ENCODE results near the gene SNAI1.
A peak's percentile ranks its signal among the peaks of the same experiment; 100 is the strongest.

Gene SNAI1

GRCh38 chr20:50017576-50018248 is 34.9 kb downstream of the SNAI1 start:
- no peak for ATAC-seq
- TF ChIP-seq, protein P1, sequence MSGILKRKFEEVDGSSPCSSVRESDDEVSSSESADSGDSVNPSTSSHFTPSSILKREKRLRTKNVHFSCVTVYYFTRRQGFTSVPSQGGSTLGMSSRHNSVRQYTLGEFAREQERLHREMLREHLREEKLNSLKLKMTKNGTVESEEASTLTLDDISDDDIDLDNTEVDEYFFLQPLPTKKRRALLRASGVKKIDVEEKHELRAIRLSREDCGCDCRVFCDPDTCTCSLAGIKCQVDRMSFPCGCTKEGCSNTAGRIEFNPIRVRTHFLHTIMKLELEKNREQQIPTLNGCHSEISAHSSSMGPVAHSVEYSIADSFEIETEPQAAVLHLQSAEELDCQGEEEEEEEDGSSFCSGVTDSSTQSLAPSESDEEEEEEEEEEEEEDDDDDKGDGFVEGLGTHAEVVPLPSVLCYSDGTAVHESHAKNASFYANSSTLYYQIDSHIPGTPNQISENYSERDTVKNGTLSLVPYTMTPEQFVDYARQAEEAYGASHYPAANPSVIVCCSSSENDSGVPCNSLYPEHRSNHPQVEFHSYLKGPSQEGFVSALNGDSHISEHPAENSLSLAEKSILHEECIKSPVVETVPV (CRISPR knock-in tag; IDR thresholded peaks at IDR 0.05) = no peak
- no peak for TF ChIP-seq ZNF8 (CRISPR knock-in tag; IDR thresholded peaks at IDR 0.05)
- TF ChIP-seq SNAI2 (CRISPR knock-in tag; IDR thresholded peaks at IDR 0.05) = no peak
- no peak for TF ChIP-seq ARNTL (CRISPR knock-in tag; IDR thresholded peaks at IDR 0.05; ENCODE audit: borderline replicate concordance, low read depth)
- no peak for TF ChIP-seq ISL1 (CRISPR knock-in tag; IDR thresholded peaks at IDR 0.05)
- TF ChIP-seq, protein P2, sequence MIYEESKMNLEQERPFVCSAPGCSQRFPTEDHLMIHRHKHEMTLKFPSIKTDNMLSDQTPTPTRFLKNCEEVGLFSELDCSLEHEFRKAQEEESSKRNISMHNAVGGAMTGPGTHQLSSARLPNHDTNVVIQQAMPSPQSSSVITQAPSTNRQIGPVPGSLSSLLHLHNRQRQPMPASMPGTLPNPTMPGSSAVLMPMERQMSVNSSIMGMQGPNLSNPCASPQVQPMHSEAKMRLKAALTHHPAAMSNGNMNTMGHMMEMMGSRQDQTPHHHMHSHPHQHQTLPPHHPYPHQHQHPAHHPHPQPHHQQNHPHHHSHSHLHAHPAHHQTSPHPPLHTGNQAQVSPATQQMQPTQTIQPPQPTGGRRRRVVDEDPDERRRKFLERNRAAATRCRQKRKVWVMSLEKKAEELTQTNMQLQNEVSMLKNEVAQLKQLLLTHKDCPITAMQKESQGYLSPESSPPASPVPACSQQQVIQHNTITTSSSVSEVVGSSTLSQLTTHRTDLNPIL (CRISPR knock-in tag; IDR thresholded peaks at IDR 0.05; ENCODE audit: low read depth) = no peak
- no peak for TF ChIP-seq OSR1 (CRISPR knock-in tag; IDR thresholded peaks at IDR 0.05)
- TF ChIP-seq CSDC2 (CRISPR knock-in tag; IDR thresholded peaks at IDR 0.05) = no peak
- no peak for TF ChIP-seq ESRRG (CRISPR knock-in tag; IDR thresholded peaks at IDR 0.05)
- TF ChIP-seq BACH2 (CRISPR knock-in tag; IDR thresholded peaks at IDR 0.05; ENCODE audit: borderline replicate concordance) = no peak
- TF ChIP-seq RARB (CRISPR knock-in tag; IDR thresholded peaks at IDR 0.05) = no peak
- TF ChIP-seq, protein P3, sequence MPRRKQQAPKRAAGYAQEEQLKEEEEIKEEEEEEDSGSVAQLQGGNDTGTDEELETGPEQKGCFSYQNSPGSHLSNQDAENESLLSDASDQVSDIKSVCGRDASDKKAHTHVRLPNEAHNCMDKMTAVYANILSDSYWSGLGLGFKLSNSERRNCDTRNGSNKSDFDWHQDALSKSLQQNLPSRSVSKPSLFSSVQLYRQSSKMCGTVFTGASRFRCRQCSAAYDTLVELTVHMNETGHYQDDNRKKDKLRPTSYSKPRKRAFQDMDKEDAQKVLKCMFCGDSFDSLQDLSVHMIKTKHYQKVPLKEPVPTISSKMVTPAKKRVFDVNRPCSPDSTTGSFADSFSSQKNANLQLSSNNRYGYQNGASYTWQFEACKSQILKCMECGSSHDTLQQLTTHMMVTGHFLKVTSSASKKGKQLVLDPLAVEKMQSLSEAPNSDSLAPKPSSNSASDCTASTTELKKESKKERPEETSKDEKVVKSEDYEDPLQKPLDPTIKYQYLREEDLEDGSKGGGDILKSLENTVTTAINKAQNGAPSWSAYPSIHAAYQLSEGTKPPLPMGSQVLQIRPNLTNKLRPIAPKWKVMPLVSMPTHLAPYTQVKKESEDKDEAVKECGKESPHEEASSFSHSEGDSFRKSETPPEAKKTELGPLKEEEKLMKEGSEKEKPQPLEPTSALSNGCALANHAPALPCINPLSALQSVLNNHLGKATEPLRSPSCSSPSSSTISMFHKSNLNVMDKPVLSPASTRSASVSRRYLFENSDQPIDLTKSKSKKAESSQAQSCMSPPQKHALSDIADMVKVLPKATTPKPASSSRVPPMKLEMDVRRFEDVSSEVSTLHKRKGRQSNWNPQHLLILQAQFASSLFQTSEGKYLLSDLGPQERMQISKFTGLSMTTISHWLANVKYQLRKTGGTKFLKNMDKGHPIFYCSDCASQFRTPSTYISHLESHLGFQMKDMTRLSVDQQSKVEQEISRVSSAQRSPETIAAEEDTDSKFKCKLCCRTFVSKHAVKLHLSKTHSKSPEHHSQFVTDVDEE (CRISPR knock-in tag; IDR thresholded peaks at IDR 0.05) = no peak
- TF ChIP-seq ZFP3 (CRISPR knock-in tag; IDR thresholded peaks at IDR 0.05) = no peak
- TF ChIP-seq ZNF565 (CRISPR knock-in tag; conservative IDR thresholded peaks at IDR 0.05; ENCODE audit: low read depth) = no peak

DNA sequence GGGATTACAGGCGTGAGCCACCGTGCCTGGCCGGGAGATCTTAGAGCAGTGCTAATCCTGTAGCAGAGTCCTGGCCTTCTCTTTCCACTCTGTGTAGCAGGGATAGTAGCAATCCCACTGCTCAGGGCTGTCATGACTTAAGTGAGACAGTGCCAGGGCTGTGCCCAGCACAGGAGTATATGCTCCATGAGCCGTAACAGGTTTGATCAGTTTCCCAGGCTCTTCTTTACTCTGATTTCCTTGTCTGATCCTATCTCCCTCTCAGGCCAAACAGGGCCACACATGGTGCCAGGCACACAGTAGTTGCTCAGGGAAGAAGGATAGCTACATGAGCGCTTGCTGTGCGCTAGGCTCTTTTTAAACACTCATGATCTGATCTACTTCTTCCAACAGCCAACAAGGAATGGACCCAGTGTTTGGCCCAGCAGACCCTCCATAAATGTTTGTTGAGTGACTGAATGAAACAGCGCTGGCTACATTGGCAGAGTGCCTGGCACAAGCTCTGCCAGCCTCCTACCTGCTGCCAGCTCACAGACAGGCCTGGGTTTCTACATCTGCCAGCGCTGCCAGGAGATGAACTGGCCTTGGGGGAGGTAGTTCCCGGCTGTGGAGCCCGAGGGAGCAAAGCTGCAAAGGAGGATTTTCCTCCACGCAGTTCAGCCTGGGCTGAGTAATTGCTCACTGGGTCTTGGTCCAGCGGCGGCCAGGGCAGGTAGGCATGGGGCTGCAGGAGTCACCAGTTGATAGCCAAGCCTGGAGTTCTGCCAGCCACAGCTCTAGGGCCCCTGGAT is 36.9 kb downstream of the SNAI1 start:
- peak; percentile 48 for ATAC-seq
- TF ChIP-seq, protein P2 (CRISPR knock-in tag; IDR thresholded peaks at IDR 0.05; ENCODE audit: low read depth) = no peak
- TF ChIP-seq PPARA (CRISPR knock-in tag; IDR thresholded peaks at IDR 0.05; ENCODE audit: borderline replicate concordance) (no peak), ZFP3 (CRISPR knock-in tag; IDR thresholded peaks at IDR 0.05) (no peak), CSDC2 (CRISPR knock-in tag; IDR thresholded peaks at IDR 0.05) (no peak), ARNTL (CRISPR knock-in tag; IDR thresholded peaks at IDR 0.05; ENCODE audit: borderline replicate concordance, low read depth) (no peak), PATZ1 (CRISPR knock-in tag; IDR thresholded peaks at IDR 0.05; ENCODE audit: borderline replicate concordance) (no peak), ZFP30 (CRISPR knock-in tag; IDR thresholded peaks at IDR 0.05) (no peak), ZC3H10 (CRISPR knock-in tag; IDR thresholded peaks at IDR 0.05) (no peak), RARB (CRISPR knock-in tag; IDR thresholded peaks at IDR 0.05) (no peak), ZNF70 (CRISPR knock-in tag; IDR thresholded peaks at IDR 0.05) (no peak), BACH2 (CRISPR knock-in tag; IDR thresholded peaks at IDR 0.05; ENCODE audit: borderline replicate concordance) (no peak), TCF4 (CRISPR knock-in tag; IDR thresholded peaks at IDR 0.05; ENCODE audit: borderline replicate concordance) (no peak), OSR1 (CRISPR knock-in tag; IDR thresholded peaks at IDR 0.05) (no peak), SNAI2 (CRISPR knock-in tag; IDR thresholded peaks at IDR 0.05) (no peak)
- TF ChIP-seq, protein P3 (CRISPR knock-in tag; IDR thresholded peaks at IDR 0.05) = no peak
- TF ChIP-seq, protein P4, sequence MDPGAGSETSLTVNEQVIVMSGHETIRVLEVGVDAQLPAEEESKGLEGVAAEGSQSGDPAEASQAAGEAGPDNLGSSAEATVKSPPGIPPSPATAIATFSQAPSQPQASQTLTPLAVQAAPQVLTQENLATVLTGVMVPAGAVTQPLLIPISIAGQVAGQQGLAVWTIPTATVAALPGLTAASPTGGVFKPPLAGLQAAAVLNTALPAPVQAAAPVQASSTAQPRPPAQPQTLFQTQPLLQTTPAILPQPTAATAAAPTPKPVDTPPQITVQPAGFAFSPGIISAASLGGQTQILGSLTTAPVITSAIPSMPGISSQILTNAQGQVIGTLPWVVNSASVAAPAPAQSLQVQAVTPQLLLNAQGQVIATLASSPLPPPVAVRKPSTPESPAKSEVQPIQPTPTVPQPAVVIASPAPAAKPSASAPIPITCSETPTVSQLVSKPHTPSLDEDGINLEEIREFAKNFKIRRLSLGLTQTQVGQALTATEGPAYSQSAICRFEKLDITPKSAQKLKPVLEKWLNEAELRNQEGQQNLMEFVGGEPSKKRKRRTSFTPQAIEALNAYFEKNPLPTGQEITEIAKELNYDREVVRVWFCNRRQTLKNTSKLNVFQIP (CRISPR knock-in tag; IDR thresholded peaks at IDR 0.05; ENCODE audit: borderline replicate concordance, low read depth) = no peak
